HUES48 (cell line): ENCODE results near the gene ANKS1A.

Source experiments
- H3K27ac ChIP-seq: one replicate; pipeline ENCODE4 v1.7.0; 2013; ENCODE audit warnings: low read depth, low read length, inconsistent platforms
- H3K27me3 ChIP-seq: 2 replicates; pipeline ENCODE4 v1.6.1; 2013; ENCODE audit warnings: mild to moderate bottlenecking, low read length; ENCODE audit not compliant: control insufficient read depth, insufficient read depth
- H3K36me3 ChIP-seq: 2 replicates; pipeline ENCODE4 v1.6.1; 2013; ENCODE audit warnings: low read length; ENCODE audit not compliant: control insufficient read depth, insufficient read depth
- H3K4me1 ChIP-seq: 2 replicates; pipeline ENCODE4 v1.6.1; 2013; ENCODE audit warnings: mild to moderate bottlenecking, low read length; ENCODE audit not compliant: control insufficient read depth, insufficient read depth
- H3K4me3 ChIP-seq: 2 replicates; pipeline ENCODE4 v1.5.1; 2013; ENCODE audit warnings: mild to moderate bottlenecking, low read depth, low read length
- H3K9ac ChIP-seq: 2 replicates; pipeline ENCODE4 v1.6.1; 2013; ENCODE audit warnings: mild to moderate bottlenecking, low read depth, low read length, moderate library complexity
- H3K9me3 ChIP-seq: 2 replicates; pipeline ENCODE4 v1.6.1; 2013; ENCODE audit warnings: low read length; ENCODE audit not compliant: control insufficient read depth, insufficient read depth

ANKS1A gene

GRCh38 chr6:34979994-34980393 is 90.9 kb downstream of the ANKS1A start:
- Histone ChIP-seq H3K27ac (no peak overlapping the region), H3K36me3 (peaks cover 31% of the 10 kb centered on the region), H3K27me3 (no peaks in the 10 kb centered on the region), H3K4me1 (no peaks in the 10 kb centered on the region), H3K9me3 (no peaks in the 10 kb centered on the region), H3K4me3 (no peak overlapping the region), H3K9ac (no peak overlapping the region)

- H3K9ac ChIP-seq = no peak overlapping the region
- H3K4me1 ChIP-seq = no peaks in the 10 kb centered on the region
- peaks cover 45% of the 10 kb centered on the region for H3K36me3 ChIP-seq
- no peak overlapping the region for H3K27ac ChIP-seq
- no peaks in the 10 kb centered on the region for H3K27me3 ChIP-seq
- no peak overlapping the region for H3K4me3 ChIP-seq
- H3K9me3 ChIP-seq = no peaks in the 10 kb centered on the region
These were observed 92.3 kb downstream of the ANKS1A start for GRCh38 chr6:34981366-34981765.

GRCh38 chr6:34981951-34982350 is 92.9 kb downstream of the ANKS1A start:
- Histone ChIP-seq H3K4me3 (no peak overlapping the region), H3K4me1 (peaks cover 1% of the 10 kb centered on the region), H3K36me3 (peaks cover 48% of the 10 kb centered on the region), H3K9ac (no peak overlapping the region), H3K27ac (no peak overlapping the region), H3K27me3 (no peaks in the 10 kb centered on the region), H3K9me3 (no peaks in the 10 kb centered on the region)

GRCh38 chr6:34982424-34982852 is 93.4 kb downstream of the ANKS1A start:
- H3K4me1 ChIP-seq = peaks cover 6% of the 10 kb centered on the region
- no peaks in the 10 kb centered on the region for H3K27me3 ChIP-seq
- no peak overlapping the region for H3K9ac ChIP-seq
- no peak overlapping the region for H3K27ac ChIP-seq
- H3K36me3 ChIP-seq = peaks cover 49% of the 10 kb centered on the region
- no peaks in the 10 kb centered on the region for H3K9me3 ChIP-seq
- no peak overlapping the region for H3K4me3 ChIP-seq

GRCh38 chr6:34984416-34984815 is 95.4 kb downstream of the ANKS1A start:
- H3K9ac ChIP-seq = no peak overlapping the region
- peaks cover 66% of the 10 kb centered on the region for H3K36me3 ChIP-seq
- peaks cover 9% of the 10 kb centered on the region for H3K4me1 ChIP-seq
- H3K27me3 ChIP-seq = no peaks in the 10 kb centered on the region
- H3K9me3 ChIP-seq = no peaks in the 10 kb centered on the region
- no peak overlapping the region for H3K27ac ChIP-seq
- H3K4me3 ChIP-seq = no peak overlapping the region

GRCh38 chr6:34985236-34985635 is 96.2 kb downstream of the ANKS1A start:
- Histone ChIP-seq H3K4me1 (peaks cover 9% of the 10 kb centered on the region), H3K4me3 (no peak overlapping the region), H3K9ac (no peak overlapping the region), H3K36me3 (peaks cover 74% of the 10 kb centered on the region), H3K27ac (no peak overlapping the region), H3K27me3 (no peaks in the 10 kb centered on the region), H3K9me3 (no peaks in the 10 kb centered on the region)

- Histone ChIP-seq H3K27me3 (no peaks in the 10 kb centered on the region), H3K4me1 (peaks cover 9% of the 10 kb centered on the region), H3K4me3 (no peak overlapping the region), H3K27ac (peak overlapping the region; percentile 32), H3K9ac (no peak overlapping the region), H3K9me3 (no peaks in the 10 kb centered on the region), H3K36me3 (peaks cover 84% of the 10 kb centered on the region)
These were observed 97.8 kb downstream of the ANKS1A start for GRCh38 chr6:34986845-34987246.

- no peaks in the 10 kb centered on the region for H3K27me3 ChIP-seq
- peak overlapping the region; percentile 32 for H3K27ac ChIP-seq
- H3K36me3 ChIP-seq = peaks cover 84% of the 10 kb centered on the region
- peaks cover 15% of the 10 kb centered on the region for H3K4me1 ChIP-seq
- H3K9ac ChIP-seq = no peak overlapping the region
- H3K9me3 ChIP-seq = no peaks in the 10 kb centered on the region
- no peak overlapping the region for H3K4me3 ChIP-seq
These were observed 98.5 kb downstream of the ANKS1A start for GRCh38 chr6:34987506-34987905.

- H3K9me3 ChIP-seq = no peaks in the 10 kb centered on the region
- no peak overlapping the region for H3K4me3 ChIP-seq
- peaks cover 81% of the 10 kb centered on the region for H3K36me3 ChIP-seq
- no peak overlapping the region for H3K9ac ChIP-seq
- no peaks in the 10 kb centered on the region for H3K27me3 ChIP-seq
- H3K4me1 ChIP-seq = peaks cover 20% of the 10 kb centered on the region
- no peak overlapping the region for H3K27ac ChIP-seq
These were observed 102.0 kb downstream of the ANKS1A start for GRCh38 chr6:34990971-34991560.

GRCh38 chr6:34992376-34992775 is 103.3 kb downstream of the ANKS1A start:
- no peaks in the 10 kb centered on the region for H3K27me3 ChIP-seq
- H3K4me1 ChIP-seq = peaks cover 15% of the 10 kb centered on the region
- H3K9ac ChIP-seq = no peak overlapping the region
- H3K27ac ChIP-seq = no peak overlapping the region
- no peak overlapping the region for H3K4me3 ChIP-seq
- H3K9me3 ChIP-seq = no peaks in the 10 kb centered on the region
- H3K36me3 ChIP-seq = peaks cover 78% of the 10 kb centered on the region

- Histone ChIP-seq H3K4me1 (peaks cover 11% of the 10 kb centered on the region), H3K9me3 (no peaks in the 10 kb centered on the region), H3K27ac (no peak overlapping the region), H3K9ac (no peak overlapping the region), H3K36me3 (peaks cover 77% of the 10 kb centered on the region), H3K4me3 (no peak overlapping the region), H3K27me3 (no peaks in the 10 kb centered on the region)
These were observed 104.2 kb downstream of the ANKS1A start for GRCh38 chr6:34993213-34993612.
